ENCODE data around the gene COPS4.
"Not testable (repeated sequence)": the region's sequence is repeated elsewhere in the genome, so short reads cannot be mapped to it uniquely, and the experiment has no call there.

Gene COPS4

DNA sequence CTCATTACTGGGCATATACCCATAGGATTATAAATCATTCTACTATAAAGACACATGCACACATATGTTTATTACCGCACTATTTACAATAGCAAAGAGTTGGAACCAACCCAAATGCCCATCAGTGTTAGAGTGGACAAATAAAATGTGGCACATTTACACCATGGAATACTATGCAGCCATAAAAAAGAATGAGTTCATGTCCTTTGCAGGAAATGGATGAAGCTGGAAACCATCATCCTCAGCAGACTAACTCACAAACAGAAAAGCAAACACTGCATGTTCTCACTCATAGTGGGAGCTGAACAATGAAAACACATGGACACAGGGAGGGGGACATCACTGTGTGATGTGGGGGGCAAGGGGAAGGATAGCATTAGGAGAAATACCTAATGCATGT, 11.4 kb upstream of the COPS4 start:
- not testable (repeated sequence) for DNase-seq (ENCODE audit: low read depth in 2 of 2)

DNA sequence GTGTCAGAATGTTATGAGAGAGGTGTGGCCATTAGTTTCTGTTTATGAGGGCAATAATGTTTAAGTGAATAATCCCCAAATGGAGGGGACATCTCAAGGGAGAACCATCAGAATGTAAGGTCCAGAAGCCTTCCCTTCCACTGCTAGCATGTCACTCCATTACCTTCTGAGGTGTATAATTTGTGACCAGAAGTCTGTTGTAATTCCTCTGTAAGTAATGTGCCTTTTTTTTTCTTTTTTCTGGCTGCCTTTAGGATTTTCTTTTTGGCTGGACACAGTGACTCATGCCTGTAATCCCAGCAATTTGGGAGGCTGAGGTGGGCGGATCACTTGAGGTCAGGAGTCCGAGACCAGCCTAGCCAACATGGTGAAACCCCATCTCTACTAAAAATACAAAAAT, 10.8 kb upstream of the COPS4 start:
- no peak for DNase-seq (ENCODE audit: low read depth in 2 of 2)

DNA sequence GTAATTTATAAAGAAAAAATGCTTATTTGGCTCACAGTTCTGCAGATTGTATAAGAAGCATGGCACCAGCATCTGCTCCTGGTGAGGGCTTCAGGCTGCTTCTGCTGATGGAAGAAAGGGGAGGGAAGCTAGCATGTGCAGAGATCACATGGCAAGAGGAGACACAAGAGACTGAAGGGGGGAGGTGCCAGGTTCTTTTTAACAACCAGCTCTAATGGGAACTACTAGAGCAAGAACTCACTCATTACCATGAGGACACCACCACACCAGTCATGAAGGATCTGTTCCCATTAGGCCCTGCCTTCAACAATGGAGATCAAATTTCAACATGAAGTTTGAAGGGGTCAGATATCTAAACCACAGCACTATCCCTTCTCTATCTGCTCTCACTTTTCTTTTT, 9.4 kb upstream of the COPS4 start:
- DNase-seq (ENCODE audit: low read depth in 2 of 2), result no peak

DNA sequence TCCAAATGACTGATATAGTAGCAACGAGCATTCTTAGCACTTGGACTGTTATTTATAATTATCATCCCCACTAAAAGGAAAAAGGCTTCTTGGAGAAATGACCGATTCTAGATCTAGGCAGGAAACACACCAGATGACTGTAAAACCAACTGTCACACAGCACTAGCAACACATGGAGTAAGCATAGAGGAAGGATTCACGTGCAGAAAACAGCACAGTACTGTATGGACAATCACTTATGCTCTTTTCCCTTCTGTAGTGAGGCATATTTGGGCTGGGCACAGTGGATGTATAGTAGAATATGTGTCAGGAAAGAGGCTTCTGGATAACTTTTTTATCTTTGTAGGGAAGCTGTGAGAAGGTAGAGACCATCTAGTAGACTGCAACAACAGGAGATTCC, 6.0 kb upstream of the COPS4 start:
- DNase-seq (ENCODE audit: low read depth in 2 of 2), result no peak

DNA sequence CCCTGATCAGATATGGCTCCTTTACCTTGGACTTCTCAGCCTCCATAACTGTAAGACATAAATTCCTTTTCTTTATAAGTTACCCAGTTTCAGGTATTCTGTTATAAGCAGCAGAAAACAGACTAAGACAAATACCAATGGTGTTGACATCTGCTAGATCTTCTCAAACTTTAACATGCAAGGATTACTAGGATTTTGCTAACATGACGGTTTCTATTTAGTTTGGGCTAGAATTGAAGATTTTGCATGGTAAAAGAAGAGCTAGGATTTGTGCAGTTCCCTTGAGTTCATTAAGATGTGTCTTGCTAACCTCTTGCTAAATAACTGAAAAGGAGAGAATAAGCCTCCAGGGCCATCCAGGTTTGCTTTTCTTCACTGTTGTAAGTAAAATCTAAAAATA, 5.3 kb upstream of the COPS4 start:
- no peak for DNase-seq (ENCODE audit: low read depth in 2 of 2)

DNA sequence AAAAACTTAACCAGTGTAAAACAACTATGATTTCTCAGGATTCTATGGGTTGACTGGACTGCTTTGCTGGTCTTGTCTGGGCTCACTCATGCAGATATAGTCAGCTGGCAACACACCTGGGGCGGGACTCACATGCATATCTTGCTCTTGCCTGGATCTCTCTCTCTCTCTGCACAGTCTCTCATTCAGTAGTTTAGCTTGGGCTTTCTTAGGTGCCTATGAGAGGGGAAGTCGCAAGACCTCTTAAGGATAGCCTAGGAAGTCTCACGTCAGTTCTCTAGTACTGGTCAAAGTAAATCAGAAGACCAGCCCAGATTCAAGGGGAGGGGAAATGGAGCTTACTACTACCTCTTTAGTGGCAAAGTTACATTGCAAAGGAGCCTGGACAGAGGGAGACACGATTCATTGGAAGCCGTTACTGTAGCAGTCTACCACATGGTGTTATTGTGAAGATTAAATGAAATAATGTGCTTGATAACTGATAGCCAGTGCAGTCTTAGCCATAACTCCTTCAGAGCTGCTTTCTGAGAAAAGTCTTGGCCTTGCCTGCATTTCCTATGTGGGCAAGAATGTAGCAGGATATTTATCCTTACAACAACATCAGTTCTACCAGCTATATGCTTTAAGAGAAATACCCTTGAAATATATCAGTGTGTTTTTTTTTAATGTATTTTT, 2.1 kb downstream of the COPS4 start:
- no peak for DNase-seq (ENCODE audit: low read depth in 2 of 2)

DNA sequence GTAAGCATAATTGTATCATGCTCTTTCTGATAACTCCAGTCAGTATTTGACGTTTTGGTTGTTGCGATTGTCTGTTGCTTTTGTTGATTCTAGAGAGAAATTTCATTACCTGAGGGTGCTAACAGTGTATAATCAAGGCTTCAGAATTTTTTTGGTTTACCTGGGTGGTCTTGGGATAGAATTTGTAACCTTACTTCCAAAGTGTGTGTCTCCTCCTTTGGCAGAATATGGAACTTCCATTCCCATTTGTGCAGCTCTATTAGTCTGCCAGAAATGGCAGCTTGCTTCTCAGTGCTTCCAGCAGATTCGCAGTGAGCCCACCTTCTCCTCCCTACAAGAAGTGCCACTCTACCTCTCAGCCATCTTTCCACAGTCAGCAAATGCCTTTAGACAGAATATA, 5.3 kb downstream of the COPS4 start:
- no peak for DNase-seq (ENCODE audit: low read depth in 2 of 2)

DNA sequence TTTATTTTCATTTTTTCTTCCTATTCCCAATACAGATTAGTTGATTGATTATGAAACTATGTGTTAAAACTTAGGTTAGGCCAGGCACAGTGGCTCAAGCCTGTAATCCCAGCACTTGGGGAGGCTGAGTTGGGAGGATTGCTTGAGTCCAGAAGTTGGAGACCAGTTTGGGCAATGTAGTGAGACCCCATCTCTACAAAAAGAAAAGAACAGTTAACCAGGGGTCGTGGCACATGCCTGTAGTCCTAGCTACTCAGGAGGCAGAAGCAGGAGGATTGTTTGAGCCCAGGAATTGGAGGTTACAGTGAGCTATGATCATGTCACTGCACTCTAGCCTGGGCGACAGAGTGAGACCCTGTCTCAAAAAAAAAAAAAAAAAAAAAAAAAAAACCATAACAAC, 8.2 kb downstream of the COPS4 start:
- not testable (repeated sequence) for DNase-seq (ENCODE audit: low read depth in 2 of 2)

DNA sequence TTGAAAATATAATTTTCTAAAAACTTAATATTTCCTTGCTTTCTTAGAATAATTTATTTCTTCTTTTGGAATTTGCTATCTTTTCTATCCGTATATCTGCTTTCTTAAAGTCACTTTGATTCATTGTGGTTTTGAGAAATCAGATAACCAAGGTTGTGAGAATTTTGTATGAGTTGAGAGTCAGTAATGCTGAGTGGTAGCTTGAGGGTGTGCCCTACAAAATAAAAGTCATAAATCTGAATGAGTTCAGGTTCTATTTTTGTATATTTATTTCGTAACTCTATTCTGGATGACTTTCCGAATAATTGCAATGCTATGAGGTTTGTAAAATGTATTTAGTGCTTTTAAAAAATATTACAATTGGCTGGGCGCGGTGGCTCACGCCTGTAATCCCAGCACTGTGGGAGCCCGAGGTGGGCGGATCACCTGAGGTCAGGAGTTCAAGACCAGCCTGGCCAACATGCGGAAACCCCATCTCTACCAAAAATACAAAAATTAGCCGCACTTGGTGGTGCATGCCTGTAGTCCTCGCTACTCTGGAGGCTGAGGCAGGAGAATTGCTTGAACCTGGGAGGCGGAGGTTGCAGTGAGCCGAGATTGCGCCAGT, 8.9 kb downstream of the COPS4 start:
- no peak for DNase-seq (ENCODE audit: low read depth in 2 of 2)

DNA sequence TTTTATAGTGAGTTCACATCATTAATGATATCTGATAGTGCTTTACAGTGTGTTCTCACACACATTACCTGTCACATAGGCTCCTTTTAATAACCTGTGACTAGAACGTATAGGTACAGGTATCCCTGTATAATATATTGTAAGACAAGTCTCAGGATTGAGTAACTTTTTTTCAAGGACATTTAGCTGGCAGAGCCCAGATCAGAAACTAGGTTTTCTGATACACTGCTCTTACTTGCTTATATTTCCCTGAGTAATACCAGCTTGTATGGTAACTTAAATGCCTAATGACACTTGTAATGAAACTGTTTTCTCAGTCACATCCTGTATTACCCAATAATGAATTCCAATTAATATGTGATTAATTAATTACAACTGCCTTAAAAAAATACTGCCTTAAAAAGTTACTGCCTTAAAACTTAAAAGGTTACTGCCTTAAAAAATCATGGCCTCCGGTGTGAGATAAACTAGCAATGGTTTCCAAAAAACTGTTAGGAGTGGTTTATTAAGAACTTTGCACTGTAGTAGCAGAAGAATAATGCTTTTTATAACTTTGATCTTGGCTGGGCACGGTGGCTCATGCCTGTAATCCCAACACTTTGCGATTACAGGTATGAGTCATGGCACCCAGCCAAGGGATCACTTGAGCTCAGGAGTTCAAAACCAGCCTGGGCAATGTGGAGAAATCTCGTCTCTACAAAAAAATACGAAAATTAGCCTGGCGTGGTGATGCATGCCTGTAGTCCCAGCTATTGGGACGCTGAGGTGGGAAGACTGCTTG, 11.9 kb downstream of the COPS4 start:
- DNase-seq (ENCODE audit: low read depth in 2 of 2), result no peak

DNA sequence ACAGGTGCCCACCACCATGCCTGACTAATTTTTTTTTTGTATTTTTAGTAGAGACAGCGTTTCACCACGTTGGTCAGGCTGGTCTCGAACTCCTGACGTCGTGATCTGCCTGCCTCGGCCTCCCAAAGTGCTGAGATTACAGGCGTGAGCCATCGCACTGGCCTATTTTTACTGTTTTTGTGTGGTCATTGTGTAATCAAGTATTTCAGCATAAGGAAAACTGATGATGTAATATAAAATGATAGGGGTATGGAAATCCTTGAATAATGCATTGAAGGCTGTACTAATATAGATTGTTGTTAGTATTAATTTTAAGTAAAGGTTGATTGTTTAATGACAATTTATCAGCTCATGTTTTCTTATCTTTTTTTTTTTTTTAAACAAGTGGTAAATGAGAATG, 13.8 kb downstream of the COPS4 start:
- DNase-seq (ENCODE audit: low read depth in 2 of 2), result not testable (repeated sequence)

DNA sequence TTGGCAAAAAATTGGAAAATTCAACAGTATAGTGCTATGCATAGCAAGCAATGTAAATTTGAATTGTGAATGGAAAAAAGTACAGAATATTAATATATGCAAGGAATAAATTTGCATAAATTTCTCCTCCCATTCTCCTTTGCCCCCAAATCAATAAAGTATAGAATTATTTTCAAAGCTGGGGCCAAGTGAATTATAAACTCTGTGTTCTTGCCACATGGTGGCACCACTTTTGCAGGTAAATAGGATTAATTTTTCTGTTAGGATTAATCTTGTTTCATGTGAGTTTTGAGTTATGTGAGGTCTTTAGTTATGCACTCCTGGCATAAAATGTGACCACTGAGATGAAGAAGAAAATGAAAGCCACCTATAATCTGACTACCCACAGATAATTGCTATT, 19.9 kb downstream of the COPS4 start:
- no peak for DNase-seq (ENCODE audit: low read depth in 2 of 2)

DNA sequence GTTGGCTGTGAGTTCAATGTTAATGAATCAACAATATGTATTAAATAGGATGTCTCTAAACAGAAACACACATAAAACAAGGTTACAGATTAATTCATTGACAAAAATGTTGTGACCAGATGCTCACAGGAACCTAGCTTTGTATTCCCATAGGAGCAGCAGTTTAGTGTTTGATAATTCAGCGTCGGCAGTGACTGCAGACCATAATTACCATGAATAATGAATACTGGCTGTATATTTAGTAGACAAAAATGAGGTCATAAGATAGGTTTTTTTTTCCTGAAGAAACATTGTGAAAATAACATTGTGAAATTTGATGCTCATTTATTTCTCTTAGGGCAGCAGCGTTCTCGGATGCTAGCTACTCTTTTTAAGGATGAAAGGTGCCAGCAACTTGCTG, 27.8 kb downstream of the COPS4 start:
- DNase-seq (ENCODE audit: low read depth in 2 of 2), result no peak

DNA sequence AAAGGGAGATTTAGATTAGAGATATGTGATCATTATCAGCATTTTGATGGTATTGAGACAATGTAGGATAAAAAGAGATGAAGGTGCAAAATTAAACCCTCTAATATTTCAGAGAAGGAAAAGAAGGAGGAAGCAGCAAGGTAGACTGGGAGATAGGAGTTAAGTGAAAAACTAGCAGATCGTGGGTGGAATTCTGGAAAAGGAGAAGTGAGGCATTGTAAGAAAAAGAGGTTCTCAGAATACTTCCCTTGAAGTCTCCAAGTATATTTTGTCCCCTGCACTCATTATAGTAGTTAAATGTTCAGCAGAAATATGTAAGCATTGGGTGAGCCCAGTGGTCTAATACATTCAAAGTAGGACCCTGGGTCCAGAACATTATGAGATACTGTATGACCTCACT, 30.3 kb downstream of the COPS4 start:
- DNase-seq (ENCODE audit: low read depth in 2 of 2), result no peak

DNA sequence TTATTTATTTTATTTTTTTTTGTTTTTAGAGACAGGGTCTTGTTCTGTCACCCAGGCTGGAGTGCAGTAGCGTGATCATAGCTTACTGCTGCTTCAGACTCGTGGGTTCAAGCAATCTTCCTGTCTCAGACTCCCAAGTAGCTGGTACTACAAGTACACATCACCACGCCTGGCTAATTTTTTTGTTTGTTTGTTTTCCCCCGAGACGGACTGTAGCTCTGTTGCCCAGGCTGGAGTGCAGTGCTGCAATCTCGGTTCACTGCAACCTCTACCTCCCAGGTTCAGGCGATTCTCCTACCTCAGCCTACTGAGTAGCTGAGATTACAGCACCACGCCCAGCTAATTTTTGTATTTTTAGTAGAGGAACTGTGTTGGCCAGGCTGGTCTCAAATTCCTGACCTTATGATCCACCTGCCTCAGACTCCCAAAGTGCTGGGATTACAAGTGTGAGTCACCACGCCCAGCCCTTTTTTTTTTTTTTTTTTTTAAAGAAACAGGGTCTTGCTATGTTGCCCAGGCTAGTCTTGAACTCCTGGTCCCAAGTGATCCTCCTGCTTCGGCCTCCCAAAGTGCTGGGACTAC, 32.2 kb downstream of the COPS4 start:
- DNase-seq (ENCODE audit: low read depth in 2 of 2), result no peak

DNA sequence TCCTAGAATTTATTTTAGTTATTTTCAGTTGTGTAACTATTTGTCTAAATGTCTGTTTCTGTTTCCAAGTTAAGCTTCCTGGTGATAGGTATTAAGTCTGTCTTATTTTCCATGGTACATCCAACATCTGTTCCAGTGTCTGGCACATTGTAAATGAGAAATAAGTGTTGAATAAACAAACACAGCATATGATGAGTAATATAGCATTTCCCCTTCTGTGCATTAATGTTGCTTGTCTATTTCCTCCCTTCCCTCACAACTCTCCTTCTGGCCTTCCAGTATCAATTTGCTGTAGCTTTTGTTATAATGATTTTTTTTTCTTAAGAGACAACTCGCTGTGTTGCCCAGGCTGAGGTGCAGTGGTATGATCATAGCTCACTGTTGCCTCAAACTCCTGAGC, 36.1 kb downstream of the COPS4 start:
- no peak for DNase-seq (ENCODE audit: low read depth in 2 of 2)

DNA sequence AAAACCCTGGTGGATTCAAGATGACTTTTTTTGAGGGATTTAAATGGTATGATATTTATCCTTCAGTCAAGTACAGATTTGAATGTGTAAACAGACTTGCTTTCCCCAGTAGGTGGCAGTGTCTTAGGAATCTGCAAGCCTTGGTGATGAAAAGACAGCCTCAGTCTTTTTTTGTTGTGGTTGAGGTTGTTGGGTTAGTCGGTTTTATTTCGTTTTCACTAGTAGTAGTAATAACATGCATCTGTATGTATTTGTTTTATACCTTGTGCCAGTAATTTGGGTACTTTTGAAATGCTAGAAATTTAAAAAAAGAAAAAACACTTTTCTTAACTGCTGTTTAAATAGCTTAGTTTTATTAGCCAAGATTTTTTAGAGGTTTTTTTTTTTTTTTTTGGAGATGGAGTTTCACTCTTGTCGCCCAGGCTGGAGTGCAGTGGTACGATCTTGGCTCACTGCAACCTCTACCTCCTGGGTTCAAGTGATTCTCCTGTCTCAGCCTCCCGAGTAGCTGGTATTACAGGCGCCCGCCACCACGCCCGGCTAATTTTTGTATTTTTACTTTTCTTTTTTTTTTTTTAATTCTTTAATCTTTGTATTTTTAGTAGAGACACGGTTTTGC, 39.2 kb downstream of the COPS4 start:
- DNase-seq (ENCODE audit: low read depth in 2 of 2), result peak in 1 of 2 donors; percentile 16

DNA sequence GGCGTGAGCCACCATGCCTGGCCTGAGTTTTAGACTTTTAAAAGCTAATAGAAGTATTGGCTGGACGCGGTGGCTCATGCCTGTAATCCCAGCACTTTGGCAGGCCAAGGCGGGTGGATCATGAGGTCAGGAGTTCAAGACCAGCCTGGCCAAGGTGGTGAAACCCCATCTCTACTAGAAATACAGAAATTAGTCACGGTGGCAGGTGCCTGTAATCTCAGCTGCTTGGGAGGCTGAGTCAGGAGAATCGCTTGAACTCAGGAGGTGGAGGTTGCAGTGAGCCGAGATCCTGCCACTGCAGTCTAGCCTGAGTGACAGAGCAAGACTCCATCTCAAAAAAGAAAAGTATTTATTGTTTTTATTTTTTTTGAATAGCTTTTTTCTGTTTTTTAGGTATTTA, 39.8 kb downstream of the COPS4 start:
- not testable (repeated sequence) for DNase-seq (ENCODE audit: low read depth in 2 of 2)

DNA sequence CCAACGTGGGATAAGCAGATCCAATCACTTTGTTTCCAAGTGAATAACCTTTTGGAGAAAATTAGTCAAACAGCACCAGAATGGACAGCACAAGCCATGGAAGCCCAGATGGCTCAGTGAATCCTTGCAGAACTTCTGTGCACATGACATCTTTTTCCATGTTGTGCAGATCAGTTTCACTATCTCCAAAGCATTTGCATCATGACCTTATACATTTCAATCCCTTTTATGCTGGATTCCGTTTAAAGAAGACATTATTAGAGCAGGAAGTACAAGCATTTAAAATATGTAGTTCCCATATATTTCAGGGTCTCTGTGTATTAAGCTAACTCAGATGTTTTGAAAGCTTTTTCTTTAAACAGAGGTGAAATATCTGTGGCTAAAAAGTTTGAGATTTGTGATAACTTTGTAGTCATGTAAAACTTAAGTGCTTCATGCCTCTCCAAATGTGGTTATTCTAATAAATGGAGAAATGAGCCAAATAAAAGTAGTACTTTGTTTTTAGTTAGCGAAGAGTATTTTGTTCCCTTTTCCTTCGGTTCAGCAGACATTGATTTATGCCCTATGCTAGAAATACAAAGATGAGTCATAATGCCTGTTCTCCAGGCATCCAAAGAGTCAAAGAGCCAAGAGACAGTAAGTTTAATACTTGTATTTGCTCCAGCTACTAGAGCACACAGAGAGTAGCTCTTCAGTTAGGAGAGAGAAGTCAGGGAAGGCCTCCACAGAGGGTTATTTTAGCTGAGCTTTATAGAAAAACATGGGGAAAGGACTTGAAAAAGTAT, 40.5 kb downstream of the COPS4 start:
- DNase-seq (ENCODE audit: low read depth in 2 of 2), result no peak

DNA sequence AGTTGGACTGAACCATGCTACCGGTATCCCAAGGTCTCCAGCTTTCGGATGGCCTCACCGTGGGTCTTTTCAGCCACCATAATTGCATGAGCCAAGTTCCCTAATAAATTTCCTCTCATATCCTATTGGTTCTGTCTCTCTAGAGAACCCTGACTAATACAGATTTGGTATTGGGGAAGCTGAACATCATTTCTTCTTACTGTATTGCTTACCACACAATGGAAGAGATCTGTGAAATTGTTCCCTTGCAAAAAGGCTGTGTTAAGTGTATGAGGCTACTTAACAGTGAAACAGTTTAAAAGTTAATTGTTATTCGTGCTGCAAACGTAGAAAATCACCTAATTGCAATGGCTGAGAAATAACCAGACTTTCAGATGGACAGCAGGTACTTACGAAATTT, 45.6 kb downstream of the COPS4 start:
- DNase-seq (ENCODE audit: low read depth in 2 of 2), result no peak

DNA sequence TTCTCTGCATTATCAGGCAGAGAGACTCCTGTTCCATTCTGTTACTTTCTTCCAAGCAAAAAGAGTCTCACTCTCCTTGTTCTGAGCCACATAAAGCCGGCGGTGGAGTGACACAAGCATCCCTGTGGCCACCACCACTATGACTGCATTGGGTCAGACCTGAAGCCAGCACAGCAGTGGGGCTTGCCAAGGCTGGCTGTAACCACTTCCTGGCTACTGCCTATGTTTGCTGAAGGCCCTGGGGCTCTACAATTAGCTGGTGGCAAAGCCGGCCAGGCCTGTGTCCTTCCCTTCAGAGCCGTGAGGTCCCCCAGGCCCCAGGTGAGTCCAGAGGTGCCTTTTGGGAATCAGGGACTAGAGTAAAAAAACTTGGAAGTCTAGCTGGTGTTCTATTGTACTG, 47.8 kb downstream of the COPS4 start:
- no peak for DNase-seq (ENCODE audit: low read depth in 2 of 2)

Measured in stimulated activated CD4-positive, alpha-beta T cell treated with anti-CD3 and anti-CD28 coated beads, Interleukin-1b, Interleukin-23, amount 100 ng/mL, for 1 hour (primary cell).